Bone marrow (tissue), 2 donors: ENCODE results near the gene CLHC1.
"Not testable (repeated sequence)": the region's sequence is repeated elsewhere in the genome, so short reads cannot be mapped to it uniquely, and the experiment has no call there.

ENCODE experiments used
- DNase-seq, 2 donors: peaks; one replicate each; lab custom pipeline; 2025; lab: John Stamatoyannopoulos, UW

Gene CLHC1

DNA sequence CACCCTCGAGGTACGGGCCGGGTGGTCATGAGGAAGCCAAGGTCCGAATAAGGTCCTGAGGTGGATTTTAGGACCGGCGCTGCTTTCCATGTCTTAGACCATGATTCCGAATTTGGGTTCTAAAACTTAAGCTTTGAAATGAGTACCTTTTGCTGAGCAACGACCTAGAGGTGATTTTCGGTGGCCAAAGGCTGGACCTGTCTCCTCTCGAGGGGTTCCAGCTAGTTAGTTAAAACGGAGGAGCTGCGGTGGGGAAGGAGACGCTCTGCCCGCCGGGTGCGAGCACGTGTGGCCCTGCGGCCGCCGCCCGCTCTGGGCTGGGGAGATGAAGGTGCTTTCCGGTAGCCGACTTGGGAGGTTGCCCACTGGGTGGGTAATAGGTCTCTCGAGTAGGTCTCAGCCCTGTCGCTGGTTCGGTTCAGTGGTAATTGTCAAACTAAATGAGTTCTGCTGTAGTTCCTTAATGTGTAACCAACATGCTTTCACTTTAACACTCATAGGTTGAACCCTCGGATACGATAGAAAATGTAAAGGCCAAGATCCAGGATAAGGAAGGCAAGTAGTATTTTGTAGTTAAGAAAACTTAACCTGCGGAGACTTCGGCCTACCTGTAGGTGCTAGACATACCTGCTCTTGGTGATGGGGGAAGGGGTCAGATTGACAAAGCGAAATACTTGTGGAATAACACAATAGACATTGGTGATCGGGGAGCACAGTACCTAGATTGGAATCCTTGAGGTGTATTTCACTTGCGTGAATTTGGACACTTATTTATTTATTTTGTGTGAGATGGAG, 967 bp upstream of the CLHC1 start:
- peak in 1 of 2 donors; percentile 44 for DNase-seq

DNA sequence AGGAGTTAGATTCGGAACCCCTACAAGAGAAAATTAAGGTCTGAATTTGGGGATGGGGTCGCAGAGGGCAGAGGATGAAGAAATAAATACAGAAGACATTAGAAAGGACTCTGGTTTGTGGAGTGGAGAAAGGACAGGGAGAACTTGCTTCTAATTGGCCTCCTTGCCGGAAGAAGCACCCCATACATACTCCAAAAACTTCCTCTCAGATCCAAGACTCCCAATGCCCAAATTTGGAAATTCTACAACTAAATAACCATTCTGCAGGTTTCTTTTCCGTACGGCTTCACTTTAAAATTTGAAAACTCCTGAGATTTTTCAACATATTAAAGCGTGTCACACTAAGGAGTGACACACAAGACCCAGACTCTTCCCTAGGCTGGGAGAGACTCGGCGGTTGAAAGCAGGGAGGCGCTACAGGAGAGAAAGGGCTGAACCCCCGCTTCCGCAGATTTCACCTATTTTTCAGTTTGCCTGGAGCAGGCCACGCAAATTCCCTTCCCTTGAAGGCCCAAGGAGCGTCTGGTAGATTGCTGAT, 478 bp downstream of the CLHC1 start:
- DNase-seq: peak in 1 of 2 donors; percentile 34

DNA sequence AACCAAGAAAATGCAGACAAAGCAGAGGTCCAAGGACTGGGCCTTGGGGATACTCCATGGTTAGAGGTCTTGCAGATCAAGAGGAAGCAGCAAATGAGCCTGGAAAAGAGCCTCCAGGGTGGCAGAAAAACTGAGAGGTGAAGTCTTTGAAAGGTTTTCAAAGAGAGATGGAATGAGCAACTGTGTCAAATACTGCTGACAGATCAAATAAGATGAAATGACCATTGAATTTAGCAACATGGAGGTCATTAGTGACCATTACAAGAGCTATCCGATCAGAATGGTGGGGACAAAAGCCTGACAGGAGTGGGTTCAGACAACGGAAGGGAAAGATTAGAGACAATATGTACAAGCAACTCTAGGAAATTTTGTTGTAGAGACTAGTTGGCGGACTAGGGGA, 1.5 kb downstream of the CLHC1 start:
- no peak for DNase-seq

DNA sequence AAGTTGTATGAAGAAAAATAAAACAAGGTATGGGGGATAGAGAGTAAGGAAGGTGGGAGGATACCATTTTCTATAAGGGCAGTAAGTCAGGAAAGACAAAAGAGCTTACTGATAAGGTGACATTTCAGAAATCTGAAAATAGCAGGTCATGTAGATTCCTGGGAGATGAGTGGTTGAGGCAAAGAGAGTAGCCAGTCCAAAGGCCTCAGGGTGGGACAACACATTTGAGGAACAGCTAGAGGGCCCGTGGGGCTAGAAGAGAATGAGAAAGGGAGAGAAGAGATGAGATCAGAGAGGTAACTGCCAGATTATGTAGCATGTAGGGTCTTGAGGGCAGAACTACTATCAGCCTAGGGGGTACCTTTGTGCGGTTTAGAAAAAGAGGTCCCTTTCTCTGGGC, 2.9 kb downstream of the CLHC1 start:
- DNase-seq: no peak

DNA sequence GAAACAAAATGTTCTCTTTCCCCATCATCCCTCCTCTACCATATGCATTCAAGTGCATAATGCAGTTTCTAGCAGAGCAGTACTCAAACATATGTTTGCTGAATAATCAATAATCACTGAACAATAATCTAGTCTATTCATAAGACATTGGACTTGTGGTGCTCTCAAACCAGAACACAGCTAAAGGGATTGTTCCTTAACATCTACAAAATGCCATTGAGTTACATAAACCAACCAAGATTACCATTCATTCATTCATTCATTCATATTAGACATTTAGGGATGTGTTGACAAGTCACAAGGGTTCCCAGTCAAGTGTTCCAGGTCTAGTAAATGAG, 3.9 kb downstream of the CLHC1 start:
- DNase-seq: no peak

DNA sequence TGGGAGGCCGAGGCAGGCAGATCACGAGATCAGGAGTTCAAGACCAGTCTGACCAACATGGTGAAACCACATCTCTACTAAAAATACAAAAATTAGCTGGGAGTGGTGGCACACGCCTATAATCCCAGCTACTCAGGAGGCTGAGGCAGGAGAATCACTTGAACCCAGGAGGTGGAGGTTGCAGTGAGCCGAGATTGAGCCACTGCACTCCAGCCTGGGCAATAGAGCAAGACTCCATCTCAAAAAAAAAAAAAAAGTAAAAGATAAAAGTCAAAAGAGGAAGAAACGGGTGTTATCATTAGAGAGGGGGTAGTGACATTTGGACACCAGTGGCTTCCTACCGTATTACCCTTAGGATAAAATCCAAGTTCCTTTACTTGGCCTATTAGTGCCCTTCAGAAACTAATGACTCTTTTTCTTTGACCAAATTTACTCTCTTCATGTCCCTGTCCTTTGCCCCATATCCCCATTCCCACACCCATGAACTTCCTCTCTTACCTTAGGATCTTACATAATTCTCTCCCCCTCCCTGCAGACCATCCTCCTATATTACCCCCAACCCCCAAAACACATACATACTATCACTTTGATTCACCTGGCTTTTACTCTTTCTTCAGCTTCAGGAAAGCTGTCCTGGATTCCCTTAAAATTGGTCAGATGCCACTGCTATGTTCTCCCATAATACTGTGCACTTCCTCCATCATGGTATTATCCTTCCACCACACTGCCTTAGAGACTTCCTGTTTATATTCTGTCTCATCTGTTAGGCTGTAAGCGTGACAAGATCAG, 4.5 kb downstream of the CLHC1 start:
- DNase-seq: peak in 1 of 2 donors; percentile 82

DNA sequence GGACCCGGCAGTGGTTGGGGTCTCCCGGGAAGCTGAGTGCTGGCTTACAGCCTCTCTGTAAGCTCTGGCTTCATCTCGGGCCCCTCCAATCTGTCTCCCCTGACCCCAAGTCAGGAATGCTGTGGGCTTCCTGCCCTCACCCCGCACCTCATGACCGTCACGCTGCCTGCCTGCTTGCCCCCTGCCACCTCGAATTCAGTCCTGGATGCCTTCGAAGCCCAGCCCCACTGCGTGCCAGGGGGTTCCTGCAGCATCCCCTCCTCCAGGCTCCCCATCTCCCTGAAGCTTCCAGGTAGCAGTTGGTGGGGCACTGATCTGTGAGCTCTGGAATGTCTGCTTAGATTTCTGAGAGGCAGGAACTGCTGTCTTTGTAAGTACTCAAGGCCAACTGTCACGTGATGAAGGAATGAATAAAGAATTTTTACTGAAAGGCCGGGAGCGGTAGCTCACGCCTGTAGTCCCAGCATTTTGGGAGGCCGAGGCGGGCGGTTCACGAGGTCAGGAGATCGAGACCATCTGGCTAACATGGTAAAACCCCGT, 6.5 kb downstream of the CLHC1 start:
- DNase-seq: no peak

DNA sequence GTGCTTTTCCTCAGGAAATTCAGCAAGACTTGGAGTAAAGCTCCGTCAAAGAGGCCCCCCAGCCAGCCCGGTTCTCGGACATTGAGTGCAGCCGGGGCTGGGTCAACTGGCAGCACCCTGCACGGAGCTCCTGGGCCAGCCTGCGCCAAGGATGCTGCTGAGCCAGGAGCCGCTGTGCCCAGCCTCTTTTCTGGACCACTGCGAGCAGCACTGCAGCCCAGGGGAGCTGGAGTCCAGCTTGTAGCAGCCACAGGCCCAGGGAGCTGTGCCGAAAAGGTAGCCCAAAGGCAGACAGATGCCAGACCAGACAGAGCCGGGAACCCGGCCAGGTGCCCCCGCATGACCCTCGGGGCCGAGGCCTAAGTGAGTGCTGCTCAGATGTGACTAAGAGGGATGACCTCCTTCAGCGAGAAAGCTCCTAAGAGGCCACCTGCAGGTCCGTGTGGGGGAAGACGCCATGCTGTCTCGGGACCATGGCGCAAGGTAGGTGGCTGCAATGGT, 7.3 kb downstream of the CLHC1 start:
- no peak for DNase-seq

DNA sequence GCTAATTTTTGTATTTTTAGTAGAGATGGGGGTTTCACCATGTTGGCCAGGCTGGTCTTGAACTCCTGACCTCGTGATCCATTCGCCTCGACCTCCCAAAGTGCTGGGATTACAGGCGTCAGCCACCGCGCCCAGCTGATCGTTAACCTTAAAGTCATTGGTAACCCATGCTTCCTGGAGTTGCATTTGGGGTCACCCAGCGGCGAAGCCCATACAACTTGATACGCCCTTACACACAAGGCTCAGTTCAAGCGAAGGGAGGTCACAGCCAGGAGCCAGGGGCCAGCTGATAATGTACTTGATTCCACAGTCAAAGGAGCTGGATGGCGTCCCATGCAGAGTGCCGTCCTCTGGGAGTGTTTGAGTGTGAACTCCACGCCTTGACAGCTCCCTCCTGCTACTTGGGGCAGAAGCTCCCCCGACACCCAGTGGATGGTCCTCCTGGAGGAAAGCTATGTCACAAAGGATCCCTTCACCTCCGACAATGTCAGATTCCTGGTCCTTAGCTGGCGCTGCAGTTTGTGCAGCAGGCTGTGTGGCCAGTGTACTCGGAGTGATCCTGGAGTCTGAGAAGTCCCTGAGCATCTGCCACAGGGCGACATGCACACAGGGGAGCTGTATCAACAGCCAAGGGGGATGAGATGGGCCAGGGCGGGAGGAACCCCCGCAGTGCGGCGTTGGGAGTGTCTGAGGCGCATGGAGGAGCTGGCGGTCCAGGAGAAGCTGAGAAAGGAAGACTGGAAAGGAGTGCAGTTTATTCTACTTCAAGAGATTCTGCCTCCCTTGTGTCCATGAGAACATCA, 7.9 kb downstream of the CLHC1 start:
- no peak for DNase-seq

DNA sequence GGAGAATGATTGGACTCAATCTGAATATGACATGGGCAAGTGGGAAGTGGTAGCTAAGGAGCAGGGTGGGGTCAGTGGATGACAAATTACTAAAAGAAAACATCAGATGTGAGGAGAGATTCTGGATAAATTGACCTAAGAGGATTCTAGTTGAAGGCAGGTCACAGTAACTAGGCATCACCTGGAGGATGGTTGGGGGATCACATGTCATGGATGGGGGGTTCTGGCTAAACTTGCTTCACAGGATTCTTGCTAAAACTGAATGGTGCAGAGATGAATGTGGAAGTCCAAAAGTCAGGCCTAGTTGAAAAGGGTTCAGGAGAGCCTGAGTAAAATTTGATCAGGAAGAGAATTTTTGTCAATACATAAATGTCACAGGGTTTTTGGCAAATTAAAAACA, 18.3 kb downstream of the CLHC1 start:
- no peak for DNase-seq

DNA sequence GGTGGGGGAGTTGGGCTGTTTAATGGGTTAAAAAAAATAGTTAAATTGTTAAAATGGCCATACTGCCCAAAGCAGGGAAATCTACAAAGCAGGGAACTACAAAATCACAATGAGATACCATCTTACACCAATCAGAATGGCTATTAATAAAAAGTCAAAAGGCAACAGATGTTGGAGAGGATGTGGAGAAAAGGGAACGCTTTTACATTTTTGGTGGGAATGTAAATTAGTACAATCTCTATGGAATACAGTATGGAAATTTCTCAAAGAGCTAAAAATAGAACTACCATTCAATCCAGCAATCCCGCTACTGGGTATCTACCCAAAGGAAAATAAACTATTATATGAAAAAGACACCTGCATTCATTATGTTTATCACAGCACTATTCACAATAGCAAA, 27.1 kb downstream of the CLHC1 start:
- no peak for DNase-seq

DNA sequence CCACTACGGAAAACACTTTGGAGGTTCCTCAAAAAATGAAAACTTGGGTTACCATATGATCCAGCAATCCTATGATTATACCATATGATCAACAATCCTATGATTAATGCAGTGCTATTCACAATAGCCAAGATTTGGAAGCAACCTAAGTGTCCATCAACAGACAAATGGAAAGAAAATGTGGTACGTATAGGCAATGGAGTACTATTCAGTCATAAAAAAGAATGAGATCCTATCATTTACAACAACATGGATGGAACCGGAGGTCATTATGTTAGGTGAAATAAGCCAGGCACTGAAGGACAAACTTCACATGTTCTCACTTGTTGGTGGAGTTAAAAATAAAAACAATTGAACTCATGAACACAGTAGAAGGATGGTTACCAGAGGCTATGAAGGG, 27.6 kb downstream of the CLHC1 start:
- DNase-seq: no peak

DNA sequence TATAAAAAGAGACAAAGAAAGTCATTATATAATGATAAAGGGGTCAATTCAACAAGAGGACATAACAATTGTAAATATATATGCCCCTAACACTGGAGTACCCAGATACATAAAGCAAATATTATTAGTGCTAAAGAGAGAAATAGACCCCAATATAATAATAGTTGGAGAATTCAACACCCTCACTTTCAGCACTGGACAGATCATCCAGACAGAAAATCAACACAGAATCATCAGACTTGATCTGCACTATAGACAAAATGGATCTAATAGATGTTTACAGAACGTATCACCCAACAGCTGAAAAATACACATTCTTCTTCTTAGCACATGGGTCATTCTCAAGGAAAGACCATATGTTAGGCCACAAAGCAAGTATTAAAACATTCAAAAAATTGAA, 31.7 kb downstream of the CLHC1 start:
- DNase-seq: no peak

DNA sequence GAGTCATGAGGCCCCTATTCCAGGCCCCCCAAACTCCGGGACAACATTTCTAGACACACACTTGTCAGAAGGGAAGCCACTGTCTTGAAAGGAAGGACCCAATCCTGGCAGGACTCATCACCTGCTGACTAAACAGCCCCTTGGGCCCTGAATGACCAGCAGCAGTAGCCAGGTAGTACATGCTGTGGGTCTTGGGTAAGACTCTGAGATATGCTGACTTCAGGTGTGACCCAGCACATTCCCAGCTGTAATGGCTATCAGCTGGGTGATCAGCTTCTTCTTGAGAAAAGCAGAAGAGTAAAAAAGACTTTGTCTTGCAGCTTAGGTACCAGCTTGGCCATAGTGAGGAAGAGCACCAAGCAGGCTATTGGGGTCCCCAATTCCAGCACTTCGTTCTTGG, 35.6 kb downstream of the CLHC1 start:
- DNase-seq: no peak

DNA sequence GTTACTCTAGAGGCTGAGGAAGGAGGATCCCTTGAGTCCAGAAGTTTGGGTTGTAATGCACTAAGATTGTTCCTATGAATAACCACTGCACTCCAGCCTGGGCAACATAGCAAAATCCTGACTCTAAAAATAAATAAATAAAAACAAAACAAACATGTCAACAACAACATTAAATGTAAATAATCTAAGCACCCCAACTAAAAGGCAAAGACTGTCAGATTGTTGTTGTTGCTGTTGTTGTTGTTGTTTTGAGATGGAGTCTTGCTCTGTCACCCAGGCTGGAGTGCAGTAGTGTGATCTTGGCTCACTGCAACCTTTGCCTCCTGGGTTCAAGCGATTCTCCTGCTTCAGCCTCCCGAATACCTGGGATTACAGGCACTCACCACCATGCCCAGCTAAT, 40.2 kb downstream of the CLHC1 start:
- DNase-seq: not testable (repeated sequence)

DNA sequence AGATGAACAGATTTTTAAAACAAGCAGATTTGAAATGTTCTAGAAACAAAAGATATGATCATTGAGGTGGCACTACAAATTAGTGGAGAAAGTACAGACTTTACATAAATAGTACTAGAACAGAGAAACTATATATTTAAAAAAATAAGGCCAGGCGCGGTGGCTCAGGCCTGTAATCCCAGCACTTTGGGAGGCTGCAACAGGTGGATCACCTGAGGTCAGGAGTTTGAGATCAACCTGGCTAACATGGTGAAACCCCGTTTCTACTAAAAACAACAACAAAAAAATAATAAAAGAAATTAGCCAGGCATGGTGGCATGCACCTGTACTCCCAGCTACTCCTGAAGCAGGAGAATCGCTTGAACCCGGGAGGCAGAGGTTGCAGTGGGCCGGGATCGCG, 45.3 kb downstream of the CLHC1 start:
- not testable (repeated sequence) for DNase-seq

DNA sequence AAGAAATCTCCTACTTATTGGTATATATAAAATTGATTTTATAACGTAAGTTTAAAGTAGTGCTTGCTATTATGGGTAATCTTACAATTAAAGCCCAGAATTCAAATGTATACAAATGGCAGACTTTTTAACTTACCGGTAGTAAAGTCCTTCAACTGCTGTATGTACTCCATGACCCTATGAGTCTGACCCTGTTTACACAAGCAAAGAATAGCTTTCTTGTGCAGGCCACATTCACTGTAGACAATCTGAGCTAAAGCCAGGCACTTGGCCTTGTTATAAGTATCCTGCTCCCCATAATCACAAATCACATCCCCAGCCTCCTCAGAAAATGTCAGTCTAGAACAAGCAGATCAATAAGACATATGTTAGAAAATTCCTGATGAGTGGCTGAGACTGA, 51.7 kb downstream of the CLHC1 start:
- no peak for DNase-seq

DNA sequence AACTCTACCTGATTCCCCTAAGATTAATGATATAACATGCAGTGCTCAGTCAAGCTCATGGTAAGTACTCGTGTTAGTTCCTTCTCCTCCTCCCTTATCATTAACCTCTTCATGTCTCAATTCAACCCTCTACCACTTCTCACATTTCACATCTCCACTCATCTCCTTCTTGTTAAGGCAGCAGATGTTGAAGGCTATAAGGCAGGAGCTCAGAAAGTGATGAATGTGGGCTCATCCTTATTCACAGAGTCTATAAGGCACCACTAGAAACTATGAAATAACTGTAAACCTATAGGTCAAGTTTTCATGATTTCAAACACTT, 56.0 kb downstream of the CLHC1 start:
- DNase-seq: no peak

DNA sequence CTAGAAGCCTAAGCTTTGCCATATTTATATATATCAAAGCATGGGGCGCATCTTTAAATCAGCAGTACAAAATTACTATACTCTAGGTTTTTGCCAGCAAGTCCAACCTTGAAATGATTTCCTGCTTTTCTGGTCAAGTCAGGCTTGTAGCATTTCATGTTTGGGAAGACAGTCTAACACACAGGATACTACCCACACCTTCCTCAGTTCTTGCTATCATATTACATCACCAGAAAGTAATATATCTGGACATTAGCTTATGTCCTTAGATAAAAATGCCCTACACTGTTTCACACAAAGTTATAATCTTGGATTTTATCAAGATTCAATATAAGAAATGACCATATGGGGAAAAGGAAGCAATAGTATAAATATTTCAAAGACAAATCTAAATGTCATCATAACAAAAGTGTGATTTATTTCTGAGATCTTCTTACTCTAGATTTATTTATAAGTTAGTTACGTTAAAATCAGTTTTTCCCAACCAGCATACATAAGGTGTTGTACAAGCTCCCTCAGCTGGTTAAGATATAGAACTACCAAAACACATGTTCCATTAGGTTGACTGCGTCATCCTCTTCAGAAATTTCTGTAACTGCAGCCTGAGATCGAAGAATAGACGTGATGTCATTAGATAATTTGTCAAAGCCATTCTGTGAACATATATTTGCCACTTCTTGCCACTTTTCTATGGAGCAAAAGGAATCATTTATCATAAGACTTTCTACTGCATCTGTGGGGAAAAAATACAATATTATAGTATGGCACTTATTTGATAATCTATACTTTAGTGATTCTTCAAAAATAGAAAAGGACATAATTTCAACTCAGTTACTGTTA, 56.6 kb downstream of the CLHC1 start:
- DNase-seq: peak in 1 of 2 donors; percentile 61

DNA sequence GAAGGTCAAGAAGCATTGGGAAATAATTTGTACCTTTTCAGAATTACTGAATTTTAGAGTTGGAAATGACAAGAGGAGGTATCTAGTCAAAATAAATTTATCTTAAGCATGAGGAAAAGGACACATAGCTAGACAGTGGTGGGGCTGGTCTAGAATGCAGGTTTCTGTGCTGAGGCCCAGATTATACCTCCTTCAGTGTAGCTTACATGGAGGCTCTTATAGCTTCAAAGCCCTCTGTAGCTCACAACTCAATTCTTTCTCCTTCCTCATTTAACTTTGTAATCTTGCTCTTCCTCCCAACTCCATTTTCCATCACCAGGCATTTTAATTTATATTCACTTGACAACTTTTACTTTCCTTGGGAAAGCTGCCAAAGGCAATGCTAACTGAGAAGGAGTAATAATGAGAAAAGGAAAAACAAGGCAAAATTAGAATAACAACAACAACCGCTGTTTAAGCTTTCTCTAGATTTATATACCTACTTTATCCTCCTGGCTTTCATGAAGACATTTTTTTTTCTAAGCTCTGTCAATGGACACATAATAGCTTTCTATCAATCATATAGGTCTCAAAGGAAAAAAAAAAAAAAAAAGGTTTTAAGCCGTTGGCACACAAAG, 58.5 kb downstream of the CLHC1 start:
- DNase-seq: no peak

DNA sequence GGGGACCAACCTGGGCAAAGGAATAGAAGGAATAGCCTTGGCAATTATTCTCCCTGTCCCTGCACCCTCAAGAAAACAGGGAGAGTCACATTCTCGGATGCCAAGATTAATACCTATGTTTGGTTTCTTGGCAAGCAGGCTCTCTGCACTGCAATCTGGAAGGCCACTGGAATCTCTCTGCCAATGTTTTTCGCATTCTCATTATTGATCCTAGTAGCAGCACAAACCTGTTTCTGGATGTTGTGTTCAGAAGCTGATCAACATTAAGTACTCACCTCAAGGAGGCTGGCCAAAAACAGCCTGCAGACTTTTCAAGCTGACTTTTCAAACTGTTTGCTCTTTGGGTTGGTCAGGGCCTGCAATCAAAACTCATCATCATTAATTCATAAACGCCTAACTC, 62.2 kb downstream of the CLHC1 start:
- no peak for DNase-seq
